ENCODE data around the gene C10orf53.

DNA sequence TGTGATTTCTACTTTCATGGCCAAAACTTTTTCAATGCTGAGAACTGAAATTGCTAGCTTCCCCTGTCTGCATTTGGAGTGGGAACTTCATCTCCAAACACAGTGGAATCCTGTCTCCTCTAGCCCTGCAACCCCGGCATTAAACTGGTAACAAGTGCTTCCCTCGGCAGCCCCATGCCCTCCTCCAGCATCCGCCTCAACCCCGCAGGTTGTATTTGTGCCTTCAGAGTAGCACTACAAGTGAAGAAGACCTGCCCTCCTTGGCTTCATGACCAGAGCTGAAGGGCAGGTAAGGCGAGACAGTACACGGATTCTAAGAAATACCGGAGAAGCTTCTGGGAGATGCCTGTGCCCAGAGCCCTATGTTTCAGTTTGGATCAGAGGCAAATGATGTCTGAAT lies 16.9 kb downstream of the C10orf53 start:
- TF ChIP-seq CTCF (conservative IDR thresholded peaks at IDR 0.05; ENCODE audit: low read length) (no peak), EZH2phosphoT487 (IDR thresholded peaks at IDR 0.05; ENCODE audit: borderline replicate concordance) (no peak)
